ENCODE data around the gene GRIP1.

DNA sequence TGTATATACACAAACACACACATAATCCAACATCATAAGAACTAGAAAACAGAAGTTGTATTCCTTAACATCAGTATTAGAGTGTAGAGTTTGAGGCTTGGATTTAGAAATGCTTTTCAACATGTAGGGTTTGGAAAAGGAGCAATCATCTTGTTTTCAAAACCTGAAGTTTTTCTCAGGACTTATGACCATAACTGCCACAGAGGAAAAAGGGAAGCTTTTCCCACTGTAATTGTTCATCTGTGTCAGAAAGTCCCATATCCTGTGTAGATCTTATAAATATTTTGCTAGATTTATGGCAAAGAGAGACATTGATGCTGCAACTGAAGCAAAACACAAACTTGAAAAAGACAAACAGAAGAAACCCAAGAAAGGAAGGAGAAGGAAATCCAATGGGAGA is 115.7 kb downstream of the GRIP1 start:
- TF ChIP-seq, protein P1, sequence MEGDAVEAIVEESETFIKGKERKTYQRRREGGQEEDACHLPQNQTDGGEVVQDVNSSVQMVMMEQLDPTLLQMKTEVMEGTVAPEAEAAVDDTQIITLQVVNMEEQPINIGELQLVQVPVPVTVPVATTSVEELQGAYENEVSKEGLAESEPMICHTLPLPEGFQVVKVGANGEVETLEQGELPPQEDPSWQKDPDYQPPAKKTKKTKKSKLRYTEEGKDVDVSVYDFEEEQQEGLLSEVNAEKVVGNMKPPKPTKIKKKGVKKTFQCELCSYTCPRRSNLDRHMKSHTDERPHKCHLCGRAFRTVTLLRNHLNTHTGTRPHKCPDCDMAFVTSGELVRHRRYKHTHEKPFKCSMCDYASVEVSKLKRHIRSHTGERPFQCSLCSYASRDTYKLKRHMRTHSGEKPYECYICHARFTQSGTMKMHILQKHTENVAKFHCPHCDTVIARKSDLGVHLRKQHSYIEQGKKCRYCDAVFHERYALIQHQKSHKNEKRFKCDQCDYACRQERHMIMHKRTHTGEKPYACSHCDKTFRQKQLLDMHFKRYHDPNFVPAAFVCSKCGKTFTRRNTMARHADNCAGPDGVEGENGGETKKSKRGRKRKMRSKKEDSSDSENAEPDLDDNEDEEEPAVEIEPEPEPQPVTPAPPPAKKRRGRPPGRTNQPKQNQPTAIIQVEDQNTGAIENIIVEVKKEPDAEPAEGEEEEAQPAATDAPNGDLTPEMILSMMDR (conservative IDR thresholded peaks at IDR 0.05; ENCODE audit: low read depth, low read length) = no peak
- no peak for TF ChIP-seq POLR2A (IDR thresholded peaks at IDR 0.05; ENCODE audit: low read depth, low read length)
- TF ChIP-seq MXI1 (IDR thresholded peaks at IDR 0.05; ENCODE audit: borderline replicate concordance, low read depth, low read length) = no peak
- no peak for TF ChIP-seq BHLHE40 (IDR thresholded peaks at IDR 0.05; ENCODE audit: low read depth, low read length)
- TF ChIP-seq RCOR1 (IDR thresholded peaks at IDR 0.05; ENCODE audit: insufficient replicate concordance, low read length) = no peak
- no peak for TF ChIP-seq RAD21 (IDR thresholded peaks at IDR 0.05; ENCODE audit: low read length)
